ENCODE results near the gene COA7. TPM values are rescaled to one million over a fixed set of nuclear protein-coding genes. Genes with fewer than 3 reads are reported as not detected.
"Not testable (repeated sequence)": the region's sequence is repeated elsewhere in the genome, so short reads cannot be mapped to it uniquely, and the experiment has no call there.

The COA7 gene
- total and polyA plus RNA-seq, 2 of the 4 experiments (the other 2 are of a cell fraction), result 9.3 to 20.3 TPM

- H3K27me3 ChIP-seq (ENCODE audit: control insufficient read depth, insufficient read depth, low read length); H4K91ac ChIP-seq (ENCODE audit: insufficient read depth, low read depth, low read length); H3K79me1 ChIP-seq (ENCODE audit: low read depth in 1 of 2, low read length in 2 of 2); H3K9ac ChIP-seq (ENCODE audit: low read depth, low read length); H3K9me3 ChIP-seq (ENCODE audit: control insufficient read depth, insufficient read depth, low read length); H2BK120ac ChIP-seq (ENCODE audit: low read depth, low read length); H2BK5ac ChIP-seq (ENCODE audit: low read depth, low read length, poor library complexity, severe bottlenecking); H3K27ac ChIP-seq (ENCODE audit: insufficient read depth, low read length); BruUV-seq (replicated peaks); H3K56ac ChIP-seq (ENCODE audit: extremely low read depth, insufficient read depth, low read length); H3K4me2 ChIP-seq (ENCODE audit: low read depth, low read length); H3K4me1 ChIP-seq (ENCODE audit: control insufficient read depth, insufficient read depth, low read length); H3K18ac ChIP-seq (ENCODE audit: low read depth, low read length); dilution Hi-C loops (cut with HindIII; ENCODE audit: low sequenced_read_pairs, unreplicated experiment); H3K9me1 ChIP-seq (ENCODE audit: insufficient read depth, low read length); H3K4ac ChIP-seq (ENCODE audit: low read depth, low read length); H3K4me3 ChIP-seq (ENCODE audit: insufficient read depth, low read depth, low read length); H2AK5ac ChIP-seq (ENCODE audit: low read depth, low read length); H2BK20ac ChIP-seq (ENCODE audit: low read depth, low read length); H3K23ac ChIP-seq (ENCODE audit: low read depth, low read length); H2BK15ac ChIP-seq (ENCODE audit: low read depth, low read length); H2AK9ac ChIP-seq (replicated peaks; ENCODE audit: low read depth, low read length, poor library complexity); H4K5ac ChIP-seq (ENCODE audit: low read depth, low read length); H4K20me1 ChIP-seq (ENCODE audit: insufficient read depth, low read length): not testable (repeated sequence)
- peaks cover 13% of the 10 kb centered on the region for H3K36me3 ChIP-seq (ENCODE audit: control insufficient read depth, insufficient read depth, low read length)
- H3K14ac ChIP-seq (replicated peaks; ENCODE audit: low read depth, low read length), result 0 out of 2 replicates have a peak overlapping the region, but pooled peaks have one; percentile 10
- POLR2A ChIA-PET (ENCODE audit: unreplicated experiment), result interaction anchor here (0.6 kb wide), 1 partner anchor 635 kb away, joined by 3 read pairs; no protein-coding TSS in a partner anchor
- peak overlapping the region; percentile 33 for H2AFZ ChIP-seq (replicated peaks; ENCODE audit: low read length, poor library complexity)
- DNase-seq (peak; percentile 70), ATAC-seq (ENCODE audit: low read depth) (peak; percentile 94)
- peak; percentile 77 for TF ChIP-seq CTCF (conservative IDR thresholded peaks at IDR 0.05; ENCODE audit: low read depth, low read length)
- peak; percentile 85 for TF ChIP-seq SMC3 (IDR thresholded peaks at IDR 0.05; ENCODE audit: low read depth, low read length)
- peak; percentile 86 for TF ChIP-seq RAD21 (IDR thresholded peaks at IDR 0.05; ENCODE audit: low read length)
- peak; percentile 36; the same call in 1 of the 2 replicates for TF ChIP-seq POLR2A (IDR thresholded peaks at IDR 0.05; ENCODE audit: low read depth, low read length)
- WGBS, 2 experiments (ENCODE audit: extremely low coverage in 2 of 2, insufficient read length in 1 of 2), result 44% methylated on average over 3 of the region's 17 CpGs; no CpG with 5 or more reads in 1 of the 2 experiments
- in situ Hi-C loops (cut with MboI; ENCODE audit: low sequenced_read_pairs) (loop anchor here (10.0 kb wide), 1 partner anchor 282 kb away; the partner anchor contains the start of genes ORC1 and PRPF38A), intact Hi-C loops (cut with micrococcal nuclease) (loop anchor here (1.0 to 5.0 kb wide), 5 partner anchors 134 to 559 kb away; partner anchors contain the start of genes CC2D1B, ORC1 and PRPF38A)
- CTCF ChIA-PET, result interaction anchor here (0.6 to 1.7 kb wide), 9 partner anchors 10 to 539 kb away, joined by 3 to 4 read pairs (median 3); no protein-coding TSS in a partner anchor
- H4K8ac ChIP-seq (ENCODE audit: low read depth in 2 of 2, low read length in 2 of 2), result peak overlapping the region in 1 of 2 experiments; percentile 7; a peak in 1 of 4 replicates
Observed at GRCh38 chr1:52686261-52686751, 11.8 kb downstream of the COA7 start.
